ENCODE measurements around the gene ITGA7. TPM values are rescaled to one million over a fixed set of nuclear protein-coding genes. Genes with fewer than 3 reads are reported as not detected.
A peak's percentile ranks its signal among the peaks of the same experiment; 100 is the strongest.

ITGA7 gene
- total RNA-seq, 1 donor from 2014 or later, result 43.4 TPM

GRCh38 chr12:55733021-55733555, 25.4 kb upstream of the ITGA7 start:
- Histone ChIP-seq H3K9me3 (ENCODE audit: low read depth) (no peaks in the 10 kb centered on the region), H3K4me1 (peaks cover 19% of the 10 kb centered on the region), H2AFZ (replicated peaks) (no peak overlapping the region), H3F3A (ENCODE audit: low read depth) (peaks cover 41% of the 10 kb centered on the region), H4K20me1 (ENCODE audit: low read depth) (peaks cover 6% of the 10 kb centered on the region), H3K79me2 (ENCODE audit: low read depth) (peaks cover 6% of the 10 kb centered on the region), H3K4me3 (no peak overlapping the region), H3K36me3 (no peaks in the 10 kb centered on the region), H3K27me3 (no peaks in the 10 kb centered on the region), H3K9ac (no peak overlapping the region), H3K27ac (no peak overlapping the region), H3K4me2 (no peak overlapping the region)
- H3K27me3 Mint-ChIP-seq (ENCODE audit: insufficient read depth, low read depth), result peaks cover 11% of the 10 kb centered on the region
- no peaks in the 10 kb centered on the region for H3K36me3 Mint-ChIP-seq
- no peak overlapping the region for H3K27ac Mint-ChIP-seq
- no peak overlapping the region for H3K4me3 Mint-ChIP-seq
- no peaks in the 10 kb centered on the region for H3K9me3 Mint-ChIP-seq
- peaks cover 30% of the 10 kb centered on the region for H3K4me1 Mint-ChIP-seq
- DNase-seq (ENCODE audit: low spot score), result no peak
- TF ChIP-seq EZH2phosphoT487 (IDR thresholded peaks at IDR 0.05) (no peak), CTCF (IDR thresholded peaks at IDR 0.05) (no peak), EZH2 (IDR thresholded peaks at IDR 0.05) (no peak)

GRCh38 chr12:55732288-55732687, 24.6 kb upstream of the ITGA7 start:
- Mint-ChIP-seq H3K36me3 (no peaks in the 10 kb centered on the region), H3K27ac (no peak overlapping the region), H3K9me3 (no peaks in the 10 kb centered on the region), H3K4me1 (peaks cover 29% of the 10 kb centered on the region), H3K27me3 (ENCODE audit: insufficient read depth, low read depth) (peaks cover 11% of the 10 kb centered on the region), H3K4me3 (no peak overlapping the region)
- no peak for DNase-seq (ENCODE audit: low spot score)
- H3K27ac ChIP-seq, result no peak overlapping the region
- peaks cover 11% of the 10 kb centered on the region for H4K20me1 ChIP-seq (ENCODE audit: low read depth)
- H3F3A ChIP-seq (ENCODE audit: low read depth), result peaks cover 33% of the 10 kb centered on the region
- no peaks in the 10 kb centered on the region for H3K36me3 ChIP-seq
- TF ChIP-seq EZH2phosphoT487 (IDR thresholded peaks at IDR 0.05) (no peak), CTCF (IDR thresholded peaks at IDR 0.05) (no peak), EZH2 (IDR thresholded peaks at IDR 0.05) (no peak)
- no peak overlapping the region for H3K4me2 ChIP-seq
- peaks cover 18% of the 10 kb centered on the region for H3K4me1 ChIP-seq
- no peak overlapping the region for H3K9ac ChIP-seq
- no peak overlapping the region for H2AFZ ChIP-seq (replicated peaks)
- no peaks in the 10 kb centered on the region for H3K27me3 ChIP-seq
- H3K4me3 ChIP-seq, result no peak overlapping the region
- H3K79me2 ChIP-seq (ENCODE audit: low read depth), result peaks cover 14% of the 10 kb centered on the region
- no peaks in the 10 kb centered on the region for H3K9me3 ChIP-seq (ENCODE audit: low read depth)

- peak; percentile 58 for DNase-seq (ENCODE audit: low spot score)
Measured at GRCh38 chr12:55729819-55730818, 22.4 kb upstream of the ITGA7 start.

More at GRCh38 chr12:55729819-55730818, 22.4 kb upstream of the ITGA7 start:
- Histone ChIP-seq H2AFZ (replicated peaks) (peak overlapping the region; percentile 26), H3K4me2 (peak overlapping the region; percentile 90), H3K27me3 (no peaks in the 10 kb centered on the region), H3K4me1 (peaks cover 18% of the 10 kb centered on the region), H3K79me2 (ENCODE audit: low read depth) (peaks cover 23% of the 10 kb centered on the region), H3F3A (ENCODE audit: low read depth) (peaks cover 37% of the 10 kb centered on the region), H3K9me3 (ENCODE audit: low read depth) (no peaks in the 10 kb centered on the region), H3K9ac (no peak overlapping the region), H3K27ac (no peak overlapping the region), H3K4me3 (peak overlapping the region; percentile 64), H3K36me3 (no peaks in the 10 kb centered on the region), H4K20me1 (ENCODE audit: low read depth) (peaks cover 26% of the 10 kb centered on the region)
- peak; percentile 42 for TF ChIP-seq EZH2 (IDR thresholded peaks at IDR 0.05)
- no peak for TF ChIP-seq CTCF (IDR thresholded peaks at IDR 0.05)
- H3K4me1 Mint-ChIP-seq, result peaks cover 33% of the 10 kb centered on the region
- H3K36me3 Mint-ChIP-seq, result peaks cover 11% of the 10 kb centered on the region
- H3K9me3 Mint-ChIP-seq, result no peaks in the 10 kb centered on the region
- H3K4me3 Mint-ChIP-seq, result peak overlapping the region; percentile 93
- peaks cover 7% of the 10 kb centered on the region for H3K27me3 Mint-ChIP-seq (ENCODE audit: insufficient read depth, low read depth)
- H3K27ac Mint-ChIP-seq, result peak overlapping the region; percentile 82

Data from neural progenitor cell (in vitro differentiated cells).